Stimulated activated CD8-positive, alpha-beta memory T cell treated with anti-CD3 and anti-CD28 coated beads, Interleukin-15, amount 100 ng/mL, for 24 hours (primary cell): ENCODE measurements around the gene KCNAB1.

Experiments
- DNase-seq: peaks from one replicate; pipeline ENCODE4 v3.0.0-alpha.2; 2020; ENCODE audit warnings: low read depth

Gene KCNAB1

GRCh38 chr3:156412600-156412999 is 292.2 kb downstream of the KCNAB1 start:
- no peak for DNase-seq

- no peak for DNase-seq
Measured at GRCh38 chr3:156413293-156413892, 293.0 kb downstream of the KCNAB1 start.

- no peak for DNase-seq
Measured at GRCh38 chr3:156416846-156417558, 296.6 kb downstream of the KCNAB1 start.

GRCh38 chr3:156417559-156418132 is 297.3 kb downstream of the KCNAB1 start:
- no peak for DNase-seq

GRCh38 chr3:156418428-156418827 is 298.1 kb downstream of the KCNAB1 start:
- DNase-seq: no peak

- no peak for DNase-seq
Measured at GRCh38 chr3:156421534-156421933, 301.2 kb downstream of the KCNAB1 start.

GRCh38 chr3:156424758-156425157 is 304.4 kb downstream of the KCNAB1 start:
- DNase-seq: no peak

GRCh38 chr3:156425651-156426050 is 305.3 kb downstream of the KCNAB1 start:
- no peak for DNase-seq

- DNase-seq: no peak
Measured at GRCh38 chr3:156429125-156429524, 308.7 kb downstream of the KCNAB1 start.

- no peak for DNase-seq
Measured at GRCh38 chr3:156431334-156432124, 311.2 kb downstream of the KCNAB1 start.

GRCh38 chr3:156432563-156432962 is 312.2 kb downstream of the KCNAB1 start:
- DNase-seq: no peak

GRCh38 chr3:156433138-156433537 is 312.8 kb downstream of the KCNAB1 start:
- no peak for DNase-seq

- DNase-seq: no peak
Measured at GRCh38 chr3:156433910-156434309, 313.5 kb downstream of the KCNAB1 start.

GRCh38 chr3:156434921-156435320 is 314.5 kb downstream of the KCNAB1 start:
- DNase-seq: no peak

GRCh38 chr3:156443079-156443478 is 322.7 kb downstream of the KCNAB1 start:
- DNase-seq: no peak

- DNase-seq: no peak
Measured at GRCh38 chr3:156445117-156446090, 325.0 kb downstream of the KCNAB1 start.

GRCh38 chr3:156448300-156448699 is 327.9 kb downstream of the KCNAB1 start:
- DNase-seq: no peak

- DNase-seq: no peak
Measured at GRCh38 chr3:156449710-156450574, 329.6 kb downstream of the KCNAB1 start.

GRCh38 chr3:156455839-156456238 is 335.5 kb downstream of the KCNAB1 start:
- no peak for DNase-seq

- DNase-seq: no peak
Measured at GRCh38 chr3:156456771-156457224, 336.4 kb downstream of the KCNAB1 start.
